GM12878 (cell line): Measurements from ENCODE around the gene SRXN1. TPM values are rescaled to one million over a fixed set of nuclear protein-coding genes. Genes with fewer than 3 reads are reported as not detected.
A peak's percentile ranks its signal among the peaks of the same experiment; 100 is the strongest.

ENCODE experiments used
- ATAC-seq: fragments of 200-7000 bp; cut with Tn5 transposase; 3 replicates; pipeline ENCODE4 v1.9.1; 2020; ENCODE audit warnings: mild to moderate bottlenecking, moderate library complexity
- BruUV-seq: library from RNA; stranded (reverse); fragments of 400-500 nt; replicated peaks from 2 replicates; lab custom pipeline; 2021; lab: Mats Ljungman, UMichigan
- CTCF ChIA-PET: fragments of 300-600 bp; sonication (Branson Sonifier 250); formaldehyde crosslinking; extraction: SDS; loops from one replicate; lab custom pipeline; 2021; ENCODE audit warnings: inconsistent platforms; lab: Yijun Ruan, JAX
- POLR2A ChIA-PET: fragments of 350-600 bp; formaldehyde crosslinking; extraction: SDS; loops from one replicate; lab custom pipeline; 2021; ENCODE audit warnings: inconsistent platforms; lab: Charles Lee
- RAD21 ChIA-PET: fragments of 300-600 bp; sonication (Branson Sonifier 250); formaldehyde crosslinking; loops from one replicate; lab custom pipeline; 2023; ENCODE audit warnings: antibody characterized with exemption; ENCODE audit not compliant: unreplicated experiment; lab: Charles Lee
- SMC1A ChIA-PET: fragments of 300-600 bp; sonication (Branson Sonifier 250); formaldehyde crosslinking; loops from one replicate; lab custom pipeline; 2023; ENCODE audit not compliant: unreplicated experiment, uncharacterized antibody; lab: Charles Lee
- DNase-seq: peaks from one replicate; pipeline ENCODE4 v3.0.0-alpha.2; 2011; ENCODE audit warnings: low read depth, low spot score
- FAIRE-seq: peaks from 3 replicates; lab custom pipeline; 2011; peaks lifted over from hg19 to GRCh38; lab: Jason Lieb, UNC
- H2AFZ ChIP-seq: 2 replicates; pipeline ENCODE4 v1.6.0; 2011; ENCODE audit warnings: low read depth, low read length, control low read depth; ENCODE audit not compliant: control insufficient read depth
- H3K27ac ChIP-seq: 2 replicates; pipeline ENCODE4 v1.5.1; 2011; ENCODE audit warnings: control low read depth; ENCODE audit not compliant: control insufficient read depth, insufficient read depth
- H3K27me3 ChIP-seq, 2 experiments: replicated peaks in 1 of 2; 2 replicates each; pipeline versions ENCODE4 v1.6.0 to v1.6.1; 2011; ENCODE audit warnings: low read length in 1 of 2; ENCODE audit not compliant: control insufficient read depth in 2 of 2, insufficient read depth in 2 of 2
- H3K36me3 ChIP-seq, 2 experiments: 2 replicates each; pipeline ENCODE4 v1.5.1; 2011; ENCODE audit warnings: low read length in 1 of 2; ENCODE audit not compliant: control insufficient read depth in 2 of 2, insufficient read depth in 2 of 2
- H3K4me1 ChIP-seq: 2 replicates; pipeline ENCODE4 v1.6.1; 2011; ENCODE audit warnings: mild to moderate bottlenecking, low read length, moderate library complexity, mixed read lengths; ENCODE audit not compliant: control insufficient read depth, insufficient read depth
- H3K4me2 ChIP-seq: 2 replicates; pipeline ENCODE4 v1.6.0; 2011; ENCODE audit warnings: control low read depth; ENCODE audit not compliant: control insufficient read depth, insufficient read depth
- H3K4me3 ChIP-seq: fragments of 200-600 bp; sonication (generic); 2 replicates; pipeline ENCODE4 v1.5.1; 2016
- H3K79me2 ChIP-seq: 2 replicates; pipeline ENCODE4 v1.6.0; 2011; ENCODE audit warnings: low read length; ENCODE audit not compliant: control insufficient read depth, insufficient read depth
- H3K9ac ChIP-seq: 2 replicates; pipeline ENCODE4 v1.8.0; 2011; ENCODE audit warnings: low read length, control low read depth, mixed read lengths; ENCODE audit not compliant: control insufficient read depth, insufficient read depth
- H3K9me3 ChIP-seq: replicated peaks from 3 replicates; pipeline ENCODE4 v1.5.1; 2011; ENCODE audit warnings: mild to moderate bottlenecking, low read length; ENCODE audit not compliant: control insufficient read depth, insufficient read depth
- H4K20me1 ChIP-seq: 2 replicates; pipeline ENCODE4 v1.6.0; 2011; ENCODE audit not compliant: control insufficient read depth, insufficient read depth
- BCL11A ChIP-seq: IDR thresholded peaks from 2 replicates; pipeline ENCODE4 v1.6.1; 2011; ENCODE audit warnings: low read depth, low read length
- BHLHE40 ChIP-seq, 2 experiments: fragments of 450-650 bp in 1 of 2; IDR thresholded peaks; 2 replicates each; pipeline ENCODE4 v1.6.1; 2011 to 2017; ENCODE audit warnings: low read depth in 2 of 2, borderline replicate concordance in 1 of 2, improper control_type of control experiment in 1 of 2, low read length in 1 of 2, mild to moderate bottlenecking in 1 of 2
- CREB1 ChIP-seq: IDR thresholded peaks from 2 replicates; pipeline ENCODE4 v1.6.1; 2012; ENCODE audit warnings: low read depth, mild to moderate bottlenecking, inconsistent platforms
- EP300 ChIP-seq, 2 experiments: fragments of 150-350 bp in 1 of 2; IDR thresholded peaks; 2 replicates each; pipeline ENCODE4 v1.6.1; 2011 to 2012; ENCODE audit warnings: low read depth in 2 of 2, low read length in 2 of 2, borderline replicate concordance in 1 of 2, improper control_type of control experiment in 1 of 2, inconsistent platforms in 1 of 2; ENCODE audit not compliant: control insufficient read depth in 1 of 2
- EZH2 ChIP-seq: IDR thresholded peaks from 2 replicates; pipeline ENCODE4 v1.6.1; 2012; ENCODE audit warnings: low read depth, mild to moderate bottlenecking, control low read depth, inconsistent platforms, low read length, borderline replicate concordance; ENCODE audit not compliant: control insufficient read depth
- GABPA ChIP-seq: IDR thresholded peaks from 2 replicates; pipeline ENCODE4 v1.6.1; 2014; ENCODE audit warnings: antibody characterized with exemption, low read depth, mild to moderate bottlenecking, inconsistent platforms
- HDGF ChIP-seq: fragments of 450-650 bp; IDR thresholded peaks from 2 replicates; pipeline ENCODE4 v1.6.1; 2016; ENCODE audit warnings: antibody characterized with exemption
- IKZF1 ChIP-seq: fragments of 450-650 bp; conservative IDR thresholded peaks from 2 replicates; pipeline ENCODE4 v1.6.1; 2017; ENCODE audit warnings: antibody characterized with exemption, mild to moderate bottlenecking
- IRF3 ChIP-seq: fragments of 450-650 bp; IDR thresholded peaks from 2 replicates; pipeline ENCODE4 v1.6.1; 2014; ENCODE audit warnings: mild to moderate bottlenecking
- MXI1 ChIP-seq: fragments of 150-350 bp; IDR thresholded peaks from 2 replicates; pipeline ENCODE4 v1.6.1; 2011; ENCODE audit warnings: low read depth, mild to moderate bottlenecking, inconsistent platforms, low read length, improper control_type of control experiment
- MYB ChIP-seq: fragments of 150-350 bp; IDR thresholded peaks from 2 replicates; pipeline ENCODE4 v1.6.1; 2014; ENCODE audit warnings: mild to moderate bottlenecking, low read depth, low read length, borderline replicate concordance
- RB1 ChIP-seq: fragments of 450-650 bp; formaldehyde crosslinking; IDR thresholded peaks from 2 replicates; pipeline ENCODE4 v1.6.1; 2017; ENCODE audit warnings: mild to moderate bottlenecking, borderline replicate concordance
- RBBP5 ChIP-seq: fragments of 200-600 bp; sonication (generic); conservative IDR thresholded peaks from 2 replicates; pipeline ENCODE4 v1.6.1; 2016
- SMARCA5 ChIP-seq: fragments of 450-650 bp; IDR thresholded peaks from 2 replicates; pipeline ENCODE4 v1.6.1; 2017; ENCODE audit warnings: mild to moderate bottlenecking
- USF2 ChIP-seq: IDR thresholded peaks from 2 replicates; pipeline ENCODE4 v1.6.1; 2011; ENCODE audit warnings: low read depth, low read length, improper control_type of control experiment, borderline replicate concordance
- WRNIP1 ChIP-seq: IDR thresholded peaks from 2 replicates; pipeline ENCODE4 v1.6.1; 2011; ENCODE audit warnings: low read depth, low read length, improper control_type of control experiment, borderline replicate concordance
- WGBS: methylation state at CpG from one replicate; pipeline ENCODE4 v1.1.6; 2016; ENCODE audit warnings: low lambda C conversion rate; ENCODE audit not compliant: insufficient replicate concordance, insufficient coverage; ENCODE audit errors: missing lambda C conversion rate; 5-methylcytosine and 5-hydroxymethylcytosine counted together
- in situ Hi-C: fragments of 300-500 bp; cut with MboI; formaldehyde crosslinking; loops from 9 replicates; pipeline ENCODE4 v1.14.3; 2018; ENCODE audit warnings: mixed read lengths
- intact Hi-C: fragments of 100-400 bp; cut with micrococcal nuclease; formaldehyde crosslinking; loops from one replicate; pipeline ENCODE4 v1.14.2; 2022; ENCODE audit not compliant: unreplicated experiment
- polyA plus RNA-seq, 11 experiments: library from polyadenylated mRNA; depleted of rRNA in 4 of 11; unstranded in 6 of 11; stranded (reverse) in 5 of 11; fragments of >200 nt; fragmentation: Nextera tagmentation in 4 of 11; fragmentation: Illumina TruSeq in 1 of 11; extraction: Ambion mirVana in 4 of 11; extraction: Trizol in 1 of 11; gene quantifications; 1 replicate in 1 of 11; 2 replicates in 10 of 11; pipeline versions ENCODE4 v1.2.1 to v1.2.3, GENCODE V29; 2011 to 2016; ENCODE audit warnings: inconsistent platforms in 2 of 11, missing spikeins in 2 of 11, low read depth in 1 of 11
- total RNA-seq, 4 experiments: library from RNA; depleted of rRNA in 3 of 4; stranded (reverse); fragments of >200 nt in 3 of 4; fragmentation: Illumina TruSeq in 1 of 4; extraction: Trizol in 1 of 4; gene quantifications; 2 replicates each; pipeline versions ENCODE4 v1.2.1 to v1.2.3, GENCODE V29; 2013 to 2021
- TF ChIP-seq, protein P1 (sequence below): fragments of 450-650 bp; conservative IDR thresholded peaks from 2 replicates; pipeline ENCODE4 v1.6.1; 2017; ENCODE audit warnings: mild to moderate bottlenecking, moderate library complexity

SRXN1 gene
- total and polyA plus RNA-seq, 10 of the 15 experiments (the other 5 are each of a cell fraction or from before 2014, with no cell fraction given), result 4.1 to 20.5 (median 15.6) TPM

- Histone ChIP-seq H4K20me1 (no peaks in the 10 kb centered on the region), H3K4me3 (no peak within 1 kb of the TSS), H3K4me1 (peaks cover 4% of the 10 kb centered on the region; the same call in 1 of the 2 replicates), H3K9me3 (no peaks in the 10 kb centered on the region), H3K27me3 (peaks cover 5 to 8% of the 10 kb centered on the region in 2 experiments; a peak in 3 of 4 replicates), H3K27ac (no peak within 1 kb of the TSS), H3K79me2 (no peaks in the 10 kb centered on the region), H3K36me3 (no peaks in the 10 kb centered on the region), H2AFZ (no peak within 1 kb of the TSS), H3K4me2 (no peak within 1 kb of the TSS), H3K9ac (no peak within 1 kb of the TSS)
- in situ Hi-C loops (no loop called here), intact Hi-C loops (no loop called here)
- 5% methylated on average over 63 of the region's 69 CpGs for WGBS
- FAIRE-seq (no peak), DNase-seq (no peak), ATAC-seq (peak; percentile 47)
- no TSS peak for BruUV-seq
- CTCF ChIA-PET, result interaction anchor here (0.6 to 1.6 kb wide), 2 partner anchors 8 to 706 kb away, joined by 4 to 5 read pairs; no protein-coding TSS in a partner anchor
- RAD21 ChIA-PET, result no interaction called here
- POLR2A ChIA-PET, result interaction anchor here (0.7 kb wide), 1 partner anchor 21 kb away, joined by 3 read pairs; no protein-coding TSS in a partner anchor
- SMC1A ChIA-PET, result interaction anchor here (1.0 kb wide), 1 partner anchor 30 kb away, joined by 5 read pairs; no protein-coding TSS in a partner anchor
- no peak for TF ChIP-seq SMARCA5
- TF ChIP-seq GABPA, result no peak
- TF ChIP-seq MYB, result no peak
- TF ChIP-seq CREB1, result no peak
- no peak for TF ChIP-seq EP300 (IDR thresholded peaks at IDR 0.05; ENCODE audit: borderline replicate concordance in 1 of 2, control insufficient read depth in 1 of 2, low read depth in 2 of 2, low read length in 2 of 2)
- TF ChIP-seq RB1, result peak; percentile 43; the same call in 1 of the 2 replicates
- no peak for TF ChIP-seq BHLHE40 (IDR thresholded peaks at IDR 0.05; ENCODE audit: borderline replicate concordance in 1 of 2, low read depth in 2 of 2, low read length in 1 of 2)
- no peak for TF ChIP-seq BCL11A
- TF ChIP-seq WRNIP1, result no peak
- TF ChIP-seq, protein P1, sequence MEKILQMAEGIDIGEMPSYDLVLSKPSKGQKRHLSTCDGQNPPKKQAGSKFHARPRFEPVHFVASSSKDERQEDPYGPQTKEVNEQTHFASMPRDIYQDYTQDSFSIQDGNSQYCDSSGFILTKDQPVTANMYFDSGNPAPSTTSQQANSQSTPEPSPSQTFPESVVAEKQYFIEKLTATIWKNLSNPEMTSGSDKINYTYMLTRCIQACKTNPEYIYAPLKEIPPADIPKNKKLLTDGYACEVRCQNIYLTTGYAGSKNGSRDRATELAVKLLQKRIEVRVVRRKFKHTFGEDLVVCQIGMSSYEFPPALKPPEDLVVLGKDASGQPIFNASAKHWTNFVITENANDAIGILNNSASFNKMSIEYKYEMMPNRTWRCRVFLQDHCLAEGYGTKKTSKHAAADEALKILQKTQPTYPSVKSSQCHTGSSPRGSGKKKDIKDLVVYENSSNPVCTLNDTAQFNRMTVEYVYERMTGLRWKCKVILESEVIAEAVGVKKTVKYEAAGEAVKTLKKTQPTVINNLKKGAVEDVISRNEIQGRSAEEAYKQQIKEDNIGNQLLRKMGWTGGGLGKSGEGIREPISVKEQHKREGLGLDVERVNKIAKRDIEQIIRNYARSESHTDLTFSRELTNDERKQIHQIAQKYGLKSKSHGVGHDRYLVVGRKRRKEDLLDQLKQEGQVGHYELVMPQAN, result 0 out of 2 replicates have a peak, but pooled peaks have one; percentile 25
- TF ChIP-seq IKZF1, result no peak; the same call in 1 of the 2 replicates
- TF ChIP-seq RBBP5, result no peak
- TF ChIP-seq HDGF, result no peak
- no peak for TF ChIP-seq MXI1
- no peak for TF ChIP-seq IRF3
- TF ChIP-seq EZH2, result no peak
- no peak for TF ChIP-seq USF2
These were observed 22.7 kb upstream of the SRXN1 start, which contains the start of gene SCRT2 for GRCh38 chr20:675453-676314. TSS of gene SCRT2 (minus strand) at chr20:675802. CDS start at chr20:675601, 201 bp downstream.
